ENCODE results near the gene SLC7A1.

Gene SLC7A1

GRCh38 chr13:29473166-29473565 lies 122.3 kb downstream of the SLC7A1 start:
- H3K36me3 ChIP-seq (ENCODE audit: insufficient read depth, low read length) = no peaks in the 10 kb centered on the region
- no peaks in the 10 kb centered on the region for H3K27me3 ChIP-seq (ENCODE audit: insufficient read depth, low read length)
- no peak overlapping the region for H3K4me3 ChIP-seq (ENCODE audit: low read length)
- no peak overlapping the region for H3K27ac ChIP-seq (ENCODE audit: low read depth, low read length)
- H3K9ac ChIP-seq (ENCODE audit: low read depth, low read length) = no peak overlapping the region
- H3K9me3 ChIP-seq (ENCODE audit: insufficient read depth, low read depth, low read length) = no peaks in the 10 kb centered on the region
- H3K4me1 ChIP-seq (ENCODE audit: insufficient read depth, low read length) = no peaks in the 10 kb centered on the region
- 77% methylated on average over 4 of the region's 4 CpGs for WGBS

GRCh38 chr13:29472332-29472961 lies 123.0 kb downstream of the SLC7A1 start:
- no peak overlapping the region for H3K27ac ChIP-seq (ENCODE audit: low read depth, low read length)
- H3K27me3 ChIP-seq (ENCODE audit: insufficient read depth, low read length) = no peaks in the 10 kb centered on the region
- no peak overlapping the region for H3K4me3 ChIP-seq (ENCODE audit: low read length)
- H3K9ac ChIP-seq (ENCODE audit: low read depth, low read length) = no peak overlapping the region
- H3K36me3 ChIP-seq (ENCODE audit: insufficient read depth, low read length) = no peaks in the 10 kb centered on the region
- H3K4me1 ChIP-seq (ENCODE audit: insufficient read depth, low read length) = no peaks in the 10 kb centered on the region
- no peaks in the 10 kb centered on the region for H3K9me3 ChIP-seq (ENCODE audit: insufficient read depth, low read depth, low read length)
- WGBS = 43% methylated on average over 5 of the region's 6 CpGs

GRCh38 chr13:29471551-29471950 lies 123.9 kb downstream of the SLC7A1 start:
- Histone ChIP-seq H3K36me3 (ENCODE audit: insufficient read depth, low read length) (no peaks in the 10 kb centered on the region), H3K9me3 (ENCODE audit: insufficient read depth, low read depth, low read length) (no peaks in the 10 kb centered on the region), H3K9ac (ENCODE audit: low read depth, low read length) (no peak overlapping the region), H3K4me3 (ENCODE audit: low read length) (no peak overlapping the region), H3K27ac (ENCODE audit: low read depth, low read length) (no peak overlapping the region), H3K4me1 (ENCODE audit: insufficient read depth, low read length) (no peaks in the 10 kb centered on the region), H3K27me3 (ENCODE audit: insufficient read depth, low read length) (no peaks in the 10 kb centered on the region)
- WGBS = 94% methylated on average over 9 of the region's 9 CpGs

GRCh38 chr13:29465741-29466293 lies 129.7 kb downstream of the SLC7A1 start:
- Histone ChIP-seq H3K9ac (ENCODE audit: low read depth, low read length) (no peak overlapping the region), H3K9me3 (ENCODE audit: insufficient read depth, low read depth, low read length) (no peaks in the 10 kb centered on the region), H3K4me3 (ENCODE audit: low read length) (no peak overlapping the region), H3K4me1 (ENCODE audit: insufficient read depth, low read length) (no peaks in the 10 kb centered on the region; the same call in 1 of the 2 replicates), H3K27ac (ENCODE audit: low read depth, low read length) (no peak overlapping the region), H3K36me3 (ENCODE audit: insufficient read depth, low read length) (no peaks in the 10 kb centered on the region), H3K27me3 (ENCODE audit: insufficient read depth, low read length) (no peaks in the 10 kb centered on the region)
- WGBS = 91% methylated on average over 6 of the region's 6 CpGs

- H3K36me3 ChIP-seq (ENCODE audit: insufficient read depth, low read length) = no peaks in the 10 kb centered on the region
- H3K4me3 ChIP-seq (ENCODE audit: low read length) = no peak overlapping the region
- no peaks in the 10 kb centered on the region for H3K9me3 ChIP-seq (ENCODE audit: insufficient read depth, low read depth, low read length)
- H3K9ac ChIP-seq (ENCODE audit: low read depth, low read length) = no peak overlapping the region
- 86% methylated on average over 4 of the region's 4 CpGs for whole genome bisulfite sequencing
- no peak overlapping the region for H3K27ac ChIP-seq (ENCODE audit: low read depth, low read length)
- H3K4me1 ChIP-seq (ENCODE audit: insufficient read depth, low read length) = no peaks in the 10 kb centered on the region; the same call in 1 of the 2 replicates
- no peaks in the 10 kb centered on the region for H3K27me3 ChIP-seq (ENCODE audit: insufficient read depth, low read length)
These were observed 131.3 kb downstream of the SLC7A1 start for GRCh38 chr13:29464105-29464679.

GRCh38 chr13:29459813-29460355 lies 135.6 kb downstream of the SLC7A1 start:
- Histone ChIP-seq H3K4me3 (ENCODE audit: low read length) (no peak overlapping the region), H3K27ac (ENCODE audit: low read depth, low read length) (no peak overlapping the region), H3K27me3 (ENCODE audit: insufficient read depth, low read length) (no peaks in the 10 kb centered on the region), H3K4me1 (ENCODE audit: insufficient read depth, low read length) (peaks cover under 1% of the 10 kb centered on the region; the same call in 1 of the 2 replicates), H3K9me3 (ENCODE audit: insufficient read depth, low read depth, low read length) (no peaks in the 10 kb centered on the region), H3K36me3 (ENCODE audit: insufficient read depth, low read length) (no peaks in the 10 kb centered on the region), H3K9ac (ENCODE audit: low read depth, low read length) (no peak overlapping the region)
- 97% methylated on average over 2 of the region's 2 CpGs for WGBS

Data from HUES64 (cell line).